SIG-M5 (cell line): ENCODE measurements around the gene ANKRD17.

Source experiments
- DNase-seq: peaks from one replicate; lab custom pipeline; 2025; lab: John Stamatoyannopoulos, UW

ANKRD17 gene

GRCh38 chr4:73103799-73104503, 154.6 kb downstream of the ANKRD17 start:
- no peak for DNase-seq

- DNase-seq: no peak
These were observed 159.5 kb downstream of the ANKRD17 start for GRCh38 chr4:73099143-73099542.

- DNase-seq: no peak
These were observed 159.9 kb downstream of the ANKRD17 start for GRCh38 chr4:73098713-73099112.

GRCh38 chr4:73098016-73098415, 160.6 kb downstream of the ANKRD17 start:
- no peak for DNase-seq

- no peak for DNase-seq
These were observed 165.7 kb downstream of the ANKRD17 start for GRCh38 chr4:73092868-73093267.

GRCh38 chr4:73090738-73091137, 167.9 kb downstream of the ANKRD17 start:
- no peak for DNase-seq

- DNase-seq: no peak
These were observed 170.7 kb downstream of the ANKRD17 start for GRCh38 chr4:73087871-73088270.

- DNase-seq: no peak
These were observed 172.3 kb downstream of the ANKRD17 start for GRCh38 chr4:73086095-73086868.

- no peak for DNase-seq
These were observed 177.8 kb downstream of the ANKRD17 start for GRCh38 chr4:73080789-73081188.

GRCh38 chr4:73075832-73076231, 182.8 kb downstream of the ANKRD17 start:
- DNase-seq: no peak

GRCh38 chr4:73070074-73070390, 188.6 kb downstream of the ANKRD17 start:
- DNase-seq: no peak

- DNase-seq: peak; percentile 65
These were observed 189.1 kb downstream of the ANKRD17 start, which contains the start of gene COX18 for GRCh38 chr4:73069338-73070073. Gene COX18 (minus strand): TSS chr4:73069716. CDS start chr4:73069649, 67 bp downstream.

GRCh38 chr4:73068491-73069337, 189.9 kb downstream of the ANKRD17 start:
- no peak for DNase-seq

GRCh38 chr4:73067971-73068394, 190.6 kb downstream of the ANKRD17 start:
- DNase-seq: no peak

- no peak for DNase-seq
These were observed 191.7 kb downstream of the ANKRD17 start for GRCh38 chr4:73066928-73067327.

- no peak for DNase-seq
These were observed 192.2 kb downstream of the ANKRD17 start for GRCh38 chr4:73066445-73066844.

- DNase-seq: no peak
These were observed 194.1 kb downstream of the ANKRD17 start for GRCh38 chr4:73064536-73064935.

GRCh38 chr4:73055241-73055897, 203.2 kb downstream of the ANKRD17 start:
- DNase-seq: no peak

- no peak for DNase-seq
These were observed 204.6 kb downstream of the ANKRD17 start for GRCh38 chr4:73053974-73054480.

- DNase-seq: no peak
These were observed 205.5 kb downstream of the ANKRD17 start for GRCh38 chr4:73053076-73053475.

- no peak for DNase-seq
These were observed 207.0 kb downstream of the ANKRD17 start for GRCh38 chr4:73051625-73052024.
